Heart right ventricle (tissue), 16 donors: ENCODE results near the gene MDM4. TPM values are rescaled to one million over a fixed set of nuclear protein-coding genes. Genes with fewer than 3 reads are reported as not detected.

ENCODE experiments used
- ATAC-seq, 8 donors: fragments of 200-7000 bp; cut with Tn5 transposase; one replicate each; pipeline ENCODE4 v1.9.1; 2020; ENCODE audit warnings: mild to moderate bottlenecking in 8 of 8, moderate library complexity in 8 of 8, moderate number of reproducible peaks in 1 of 8
- DNase-seq, 2 donors: peaks; one replicate each; pipeline ENCODE4 v3.0.0-alpha.2; 2020
- H3K27ac ChIP-seq, 10 donors: fragments of 200-600 bp; sonication (generic) in 2 of 10; one replicate each; pipeline versions ENCODE4 v1.5.0 to v1.8.0; 2020 to 2022; ENCODE audit warnings: mild to moderate bottlenecking in 3 of 10
- H3K27me3 ChIP-seq, 7 donors: fragments of 200-600 bp; one replicate each; pipeline ENCODE4 v1.8.0; 2021 to 2022; ENCODE audit warnings: mild to moderate bottlenecking in 2 of 7
- H3K36me3 ChIP-seq, 9 donors: fragments of 200-600 bp; sonication (generic) in 1 of 9; one replicate each; pipeline versions ENCODE4 v1.5.0 to v1.8.0; 2020 to 2022; ENCODE audit warnings: mild to moderate bottlenecking in 2 of 9
- H3K4me1 ChIP-seq, 9 donors: fragments of 200-600 bp; sonication (generic) in 1 of 9; one replicate each; pipeline versions ENCODE4 v1.5.0 to v1.8.0; 2020 to 2022; ENCODE audit warnings: mild to moderate bottlenecking in 4 of 9
- H3K4me3 ChIP-seq, 10 donors: fragments of 200-600 bp; sonication (generic) in 2 of 10; one replicate each; pipeline versions ENCODE4 v1.5.0 to v1.8.0; 2020 to 2022; ENCODE audit warnings: mild to moderate bottlenecking in 7 of 10, moderate library complexity in 2 of 10
- H3K9me3 ChIP-seq, 11 donors: fragments of 200-600 bp in 10 of 11; sonication (generic) in 2 of 11; one replicate each; pipeline versions ENCODE4 v1.5.0 to v1.8.0; 2013 to 2022; ENCODE audit warnings: mild to moderate bottlenecking in 2 of 11, control low read depth in 1 of 11, moderate library complexity in 1 of 11
- CTCF ChIP-seq, 9 donors: fragments of 200-600 bp; sonication (generic) in 2 of 9; IDR thresholded peaks; one replicate each; pipeline versions ENCODE4 v1.5.0 to v1.8.0; 2021 to 2022; ENCODE audit warnings: antibody characterized with exemption in 9 of 9, mild to moderate bottlenecking in 5 of 9, moderate library complexity in 1 of 9
- WGBS, 2 donors: extraction: QIAGEN DNeasy Blood & Tissue Kit; methylation state at CpG; one replicate each; pipeline ENCODE4 v1.1.7; 2013; ENCODE audit warnings: inconsistent platforms in 1 of 2; 5-methylcytosine and 5-hydroxymethylcytosine counted together
- intact Hi-C, 10 donors: fragments of 100-400 bp; cut with DNase I; formaldehyde crosslinking; loops; one replicate each; pipeline versions ENCODE4 v1.11.1 to v1.14.2; 2022
- polyA plus RNA-seq, 2 donors: library from polyadenylated mRNA; stranded (reverse); fragments of 200-250 nt; gene quantifications; one replicate each; pipeline ENCODE4 v1.2.3, GENCODE V29; 2013
- total RNA-seq, 10 donors: library from RNA; stranded (reverse); fragmentation: NEBNext Ultra II Directional in 3 of 10; extraction: Animal tissue kit (Norgen Biotek cat#: 25700) in 3 of 10; gene quantifications; one replicate each; pipeline versions ENCODE4 v1.2.1 to v1.2.4, GENCODE V29; 2021 to 2023
- donor health status: Arrhythmogenic right ventricular cardiomyopathy.
- donor health status: ischemic (EF 13 %, LVEDD 7.1; RV severe dilation, severe dysfunction).
- donor health status: healthy with polysubstance abuse.
- donor health status: DM: no; HTN: yes; CAD: no.
- donor health status: DM: no; HTN: no; CAD: no.
- donor health status: ischemic (EF 25% LVEDD 6.9; RV normal size, moderate dysfunction).
- donor health status: ischemic (EF 25% LVEDD 5.7; RV mildly dilated, moderate dysfunction).
- donor health status: healthy.
- donor health status: DM: yes; HTN: yes; CAD: no.
- donor health status: Ischemic cardiomyopathy.
- donor health status: ischemic (EF 35%, LVEDD 5.7; RV mildly dilated, moderate dysfunction).
- donor health status: nonischemic (EF 11% LVEDD 7.7; RV severe dilation, severe dysfunction).
- donor health status: DM: yes; HTN: yes; CAD: no.
- donor health status: PGD.
- donor health status: ischemic (EF 29% LVEDD 5.4; RV normal size, mild dysfunction).
- donor health status: nonischemic (EF 23%, LVEDD 6.1; RV moderate dilation, normal function).

MDM4 gene
- total and polyA plus RNA-seq, 12 donors, result 3.7 to 43.7 (median 38.7) TPM

- ATAC-seq (no peak), DNase-seq (no peak)
- Histone ChIP-seq H3K27me3 (no peaks in the 10 kb centered on the region), H3K9me3 (no peaks in the 10 kb centered on the region), H3K4me1 (peaks cover 0 to 21% (median 4%) of the 10 kb centered on the region in 9 donors), H3K27ac (peak overlapping the region in 1 of 10 donors; percentile 72), H3K36me3 (peaks cover 0 to 100% (median 78%) of the 10 kb centered on the region in 9 donors), H3K4me3 (no peak overlapping the region)
- intact Hi-C loops, result no loop called here
- 59 to 75% methylated on average over 2 of the region's 2 CpGs for WGBS, 2 donors
- TF ChIP-seq CTCF (IDR thresholded peaks at IDR 0.05), result no peak
Observed at GRCh38 chr1:204545881-204546280, 29.7 kb downstream of the MDM4 start.

- H3K9me3 ChIP-seq, result no peaks in the 10 kb centered on the region
- no peak for DNase-seq
Observed at GRCh38 chr1:204548265-204548664, 32.1 kb downstream of the MDM4 start.

GRCh38 chr1:204549313-204549712, 33.1 kb downstream of the MDM4 start:
- Histone ChIP-seq H3K4me3 (no peak overlapping the region), H3K4me1 (peaks cover 0 to 14% (median 0%) of the 10 kb centered on the region in 9 donors), H3K27me3 (no peaks in the 10 kb centered on the region), H3K36me3 (peaks cover 0 to 100% (median 64%) of the 10 kb centered on the region in 9 donors), H3K9me3 (no peaks in the 10 kb centered on the region), H3K27ac (no peak overlapping the region)
- DNase-seq (no peak), ATAC-seq (peak in 2 of 8 donors; percentile 27 to 53)
- WGBS, 2 donors, result 76 to 79% methylated on average over 6 of the region's 6 CpGs
- no peak for TF ChIP-seq CTCF (IDR thresholded peaks at IDR 0.05)
- intact Hi-C loops, result no loop called here

More at GRCh38 chr1:204548265-204548664, 32.1 kb downstream of the MDM4 start:
- WGBS, 2 donors, result 95% methylated on average over 2 of the region's 2 CpGs
- no peak for TF ChIP-seq CTCF (IDR thresholded peaks at IDR 0.05)
- ATAC-seq, result no peak
- Histone ChIP-seq H3K4me1 (peaks cover 0 to 18% (median 0%) of the 10 kb centered on the region in 9 donors), H3K27ac (no peak overlapping the region), H3K27me3 (no peaks in the 10 kb centered on the region), H3K36me3 (peaks cover 0 to 100% (median 75%) of the 10 kb centered on the region in 9 donors), H3K4me3 (no peak overlapping the region)
- intact Hi-C loops, result no loop called here

- Histone ChIP-seq H3K27ac (no peak overlapping the region), H3K9me3 (no peaks in the 10 kb centered on the region), H3K4me3 (no peak overlapping the region), H3K4me1 (peaks cover 0 to 13% (median 0%) of the 10 kb centered on the region in 9 donors), H3K27me3 (no peaks in the 10 kb centered on the region), H3K36me3 (peaks cover 0 to 97% (median 55%) of the 10 kb centered on the region in 9 donors)
- TF ChIP-seq CTCF (IDR thresholded peaks at IDR 0.05), result no peak
- 79 to 87% methylated on average over 5 of the region's 5 CpGs for WGBS, 2 donors
- DNase-seq (no peak), ATAC-seq (no peak)
- intact Hi-C loops, result no loop called here
Observed at GRCh38 chr1:204550926-204551325, 34.7 kb downstream of the MDM4 start.
